GM18858 (cell line): ENCODE data around the gene SRSF12.
"Not testable (repeated sequence)": the region's sequence is repeated elsewhere in the genome, so short reads cannot be mapped to it uniquely, and the experiment has no call there.

Experiments
- ATAC-seq: cut with Tn5 transposase; IDR thresholded peaks from one replicate; pipeline ENCODE4 v1.9.1; 2021; ENCODE audit not compliant: unreplicated experiment

Gene SRSF12

DNA sequence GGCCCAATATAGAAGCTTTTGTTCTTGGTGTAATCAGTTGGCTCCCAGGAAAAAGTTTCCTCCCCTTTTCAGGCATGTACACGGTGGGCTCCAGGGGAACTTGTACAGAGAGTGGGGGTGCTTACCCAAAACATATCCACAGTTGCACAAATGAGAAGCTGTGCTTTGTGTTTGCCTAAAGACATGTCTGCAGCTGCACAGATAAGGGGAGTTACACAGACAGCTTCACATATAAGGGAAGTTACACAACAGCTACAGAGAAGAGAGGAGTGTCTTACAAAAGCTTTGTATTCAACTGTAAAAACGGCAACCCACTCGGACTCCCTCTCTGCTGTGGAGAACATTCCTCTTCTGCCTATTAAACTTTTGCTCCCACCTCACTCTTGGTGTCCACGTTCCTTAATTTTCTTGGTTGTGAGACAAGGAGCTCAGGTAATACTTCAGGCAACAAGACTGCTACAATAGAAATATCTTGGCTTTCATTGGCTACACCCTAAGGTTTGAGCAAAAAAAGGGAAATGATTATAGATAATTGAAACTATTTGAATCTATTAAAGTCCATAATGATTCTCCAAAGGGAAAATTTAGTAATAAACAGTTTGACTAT is 44.8 kb downstream of the SRSF12 start:
- ATAC-seq = no peak

DNA sequence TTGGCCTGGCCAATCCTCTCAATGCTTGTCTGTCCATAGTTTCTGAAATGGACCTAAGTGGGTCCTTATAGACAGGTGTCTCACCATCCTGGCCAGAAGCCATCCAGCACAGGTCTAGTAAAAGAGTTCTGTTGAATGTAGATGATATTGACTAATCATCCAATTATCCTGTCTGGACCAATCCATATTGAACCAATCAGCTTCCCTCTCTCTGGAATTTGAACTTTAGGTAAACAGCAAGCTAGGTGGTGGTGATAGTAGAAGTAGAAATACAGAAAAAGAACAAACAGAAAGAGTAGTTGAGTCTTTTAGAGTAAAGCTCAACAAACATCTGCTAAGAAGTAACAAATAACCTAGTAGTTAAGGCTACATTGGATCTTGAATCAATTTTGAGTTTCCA is 46.8 kb downstream of the SRSF12 start:
- ATAC-seq = no peak

DNA sequence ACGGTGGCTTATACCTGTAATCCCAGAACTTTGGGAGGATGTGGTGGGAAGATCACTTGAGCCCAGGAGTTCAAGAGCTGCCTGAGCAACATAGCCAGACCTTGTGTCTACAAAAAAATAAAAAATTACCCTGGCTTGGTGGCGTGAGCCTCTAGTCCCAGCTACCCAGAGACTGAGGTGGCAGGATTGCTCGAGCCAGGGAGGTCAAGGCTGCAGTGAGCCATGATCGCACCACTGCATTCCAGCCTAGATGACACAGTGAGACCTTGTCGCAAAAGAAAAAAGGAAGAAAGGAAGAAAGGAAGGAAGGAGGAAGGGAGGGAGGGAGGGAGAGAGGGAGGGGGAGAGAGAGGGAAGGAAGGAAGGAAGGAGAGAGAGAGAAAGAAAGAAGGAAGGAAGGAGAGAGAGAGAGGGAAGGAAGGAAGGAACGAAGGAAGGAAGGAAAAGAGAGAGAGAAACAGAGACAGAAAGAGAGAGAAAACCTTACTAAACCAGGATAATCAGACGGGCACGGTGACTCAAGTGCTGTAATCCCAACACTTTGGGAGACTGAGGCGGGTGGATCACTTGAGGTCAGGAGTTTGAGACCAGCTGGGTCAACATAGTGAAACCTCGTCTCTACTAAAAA is 48.2 kb downstream of the SRSF12 start:
- ATAC-seq = no peak

DNA sequence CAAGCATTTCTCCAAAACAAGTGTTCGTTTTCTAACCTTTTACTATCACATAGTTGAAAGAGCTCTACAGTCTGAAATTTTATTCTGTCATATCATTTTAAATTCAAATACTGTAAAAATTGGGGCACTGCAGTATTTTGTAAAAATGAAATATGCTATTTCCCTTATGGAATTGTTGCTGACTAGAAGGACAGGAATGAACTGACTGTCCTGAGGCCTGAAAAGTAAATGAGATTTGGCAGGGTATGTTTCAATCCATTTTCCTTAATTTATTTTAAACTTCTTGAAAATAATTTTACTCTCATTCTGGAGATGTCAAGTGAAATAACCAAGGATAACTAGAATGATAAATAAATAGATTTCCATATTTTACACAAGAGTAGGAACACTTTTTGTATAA is 49.2 kb downstream of the SRSF12 start:
- ATAC-seq = no peak

DNA sequence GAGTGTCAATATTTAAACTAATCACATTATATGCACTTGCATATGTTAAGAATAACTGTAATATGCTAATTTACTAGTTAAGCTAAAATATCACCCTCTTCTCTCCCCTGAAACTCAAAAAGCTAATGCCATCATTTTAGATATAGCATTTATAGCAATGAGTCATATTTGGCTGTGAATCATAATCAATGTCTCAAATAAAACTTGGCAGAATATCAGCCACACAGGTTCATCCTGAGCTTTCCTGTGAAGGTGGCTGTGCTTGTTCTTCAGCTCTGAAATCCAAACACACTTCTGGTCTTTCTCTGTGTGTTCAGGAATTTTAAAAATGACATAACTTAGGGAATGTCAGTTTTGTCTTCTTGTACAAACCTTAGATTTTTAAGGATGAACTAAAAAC is 50.1 kb downstream of the SRSF12 start:
- no peak for ATAC-seq

DNA sequence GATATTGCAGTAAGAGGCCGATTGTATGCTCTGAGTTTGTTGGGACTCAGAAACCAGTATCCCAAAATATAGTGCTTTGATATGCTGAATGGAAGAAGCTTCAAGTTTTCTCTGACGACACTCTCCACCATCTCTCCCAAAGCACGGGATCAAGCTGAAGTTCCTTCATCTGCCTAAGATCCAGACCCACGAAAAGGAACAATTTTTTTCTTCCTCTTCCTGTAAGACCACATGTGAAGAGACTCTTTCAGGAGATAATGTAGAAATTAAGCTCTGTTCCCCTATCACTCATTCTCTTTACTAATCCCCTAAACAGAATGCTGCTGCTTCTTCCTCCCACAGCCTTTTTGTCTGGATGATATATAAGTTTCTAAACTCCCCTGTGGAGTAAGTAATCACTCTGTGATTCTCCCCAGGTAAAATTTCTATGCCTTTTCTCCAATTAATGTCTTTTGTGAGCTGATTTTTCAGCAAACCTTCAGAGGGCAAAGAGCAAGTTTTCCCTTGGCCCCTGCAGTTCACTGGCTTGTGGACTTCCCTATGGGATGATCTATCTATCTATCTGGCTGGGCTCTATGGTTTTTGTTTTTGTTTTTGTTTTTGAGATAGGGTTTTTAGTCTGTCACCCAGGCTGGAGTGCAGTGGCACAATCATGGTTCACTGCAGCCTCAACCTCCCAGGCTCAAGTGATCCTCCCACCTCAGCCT is 50.8 kb downstream of the SRSF12 start:
- ATAC-seq = no peak

DNA sequence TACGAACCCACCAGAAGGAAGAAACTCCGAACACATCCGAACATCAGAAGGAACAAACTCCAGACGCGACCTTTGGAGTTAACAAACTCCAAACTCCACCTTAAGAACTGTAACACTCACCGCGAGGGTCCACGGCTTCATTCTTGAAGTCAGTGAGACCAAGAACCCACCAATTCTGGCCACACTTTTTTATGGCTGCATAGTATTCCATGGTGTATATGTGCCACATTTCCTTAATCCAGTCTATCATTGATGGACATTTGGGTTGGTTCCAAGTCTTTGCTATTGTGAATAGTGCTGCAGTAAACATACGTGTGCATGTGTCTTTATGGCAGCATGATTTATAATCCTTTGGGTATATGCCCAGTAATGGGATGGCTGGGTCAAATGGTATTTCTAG is 51.8 kb downstream of the SRSF12 start:
- ATAC-seq = not testable (repeated sequence)

DNA sequence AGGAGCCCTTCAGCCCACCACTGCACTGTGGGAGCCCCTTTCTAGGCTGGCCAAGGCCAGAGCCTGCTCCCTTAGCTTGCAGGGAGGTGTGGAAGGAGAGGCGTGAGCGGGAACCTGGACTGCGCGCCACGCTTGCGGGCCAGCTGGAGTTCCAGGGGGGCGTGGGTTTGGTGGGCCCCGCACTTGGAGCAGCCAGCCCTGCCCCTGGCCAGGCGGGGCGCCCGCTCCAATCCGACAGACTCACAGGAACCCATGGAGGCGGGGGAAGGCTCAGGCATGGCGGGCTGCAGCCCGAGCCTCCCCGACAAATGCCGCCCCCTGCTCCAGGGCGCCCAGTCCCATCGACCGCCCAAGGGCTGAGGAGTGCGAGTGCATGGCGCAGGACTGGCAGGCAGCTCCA is 52.9 kb downstream of the SRSF12 start:
- not testable (repeated sequence) for ATAC-seq

DNA sequence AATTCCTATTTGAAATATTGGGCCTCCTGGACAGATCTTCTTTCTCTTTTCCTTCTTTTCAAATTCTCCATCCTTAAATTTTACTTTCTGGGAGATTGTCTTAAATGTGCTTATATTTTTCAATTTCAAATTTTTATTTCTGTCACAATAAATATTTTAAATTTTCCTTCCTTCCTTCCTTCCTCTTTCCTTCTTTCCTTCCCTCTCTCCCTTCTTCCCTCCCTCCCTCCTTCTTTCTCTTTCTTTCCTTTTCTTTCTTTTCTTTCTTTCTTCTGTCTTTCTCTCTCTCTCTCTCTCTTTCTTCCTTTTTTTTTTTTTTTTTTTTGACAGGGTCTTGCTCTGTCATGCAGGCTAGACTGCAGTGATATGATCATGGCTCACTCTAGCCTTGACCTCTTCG is 54.0 kb downstream of the SRSF12 start:
- no peak for ATAC-seq

DNA sequence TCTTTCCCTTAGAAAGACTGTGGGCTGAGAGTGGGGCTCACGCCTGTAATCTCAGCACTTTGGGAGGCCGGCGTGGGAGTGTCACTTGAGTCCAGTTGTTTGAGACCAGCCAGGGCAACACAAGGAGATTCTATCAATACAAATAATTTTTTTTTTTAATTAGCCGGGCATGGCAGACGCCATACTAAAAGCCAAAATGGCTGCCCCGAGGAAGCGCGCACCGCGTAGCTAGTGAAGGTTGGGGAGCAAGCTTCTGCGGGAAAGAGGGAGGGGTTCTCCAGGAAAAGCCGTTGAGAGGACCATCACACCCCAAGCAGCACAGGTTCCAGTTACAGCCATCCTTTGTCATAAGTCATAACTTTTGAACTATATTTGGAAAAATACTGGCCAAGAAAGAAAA is 58.6 kb downstream of the SRSF12 start:
- ATAC-seq = no peak

DNA sequence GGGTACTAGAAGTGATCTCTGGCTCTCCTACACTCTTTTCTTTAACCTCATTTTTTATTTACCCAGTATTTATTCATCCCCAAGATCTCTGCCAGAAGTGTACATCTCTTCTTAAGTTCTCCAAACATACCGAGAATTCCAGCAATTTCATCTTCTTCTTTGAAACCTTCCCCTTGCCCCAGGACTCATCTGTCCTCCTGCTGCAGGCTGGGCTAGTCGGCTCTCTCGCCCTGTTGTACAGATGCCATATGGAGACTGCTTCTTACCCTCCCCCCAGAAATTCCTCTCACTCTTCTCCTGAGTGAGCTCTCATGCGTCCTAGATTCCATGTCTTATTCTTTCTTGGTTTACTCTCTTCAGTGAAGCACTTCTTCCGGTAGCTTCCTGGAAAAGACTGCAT is 59.2 kb downstream of the SRSF12 start:
- ATAC-seq = no peak

DNA sequence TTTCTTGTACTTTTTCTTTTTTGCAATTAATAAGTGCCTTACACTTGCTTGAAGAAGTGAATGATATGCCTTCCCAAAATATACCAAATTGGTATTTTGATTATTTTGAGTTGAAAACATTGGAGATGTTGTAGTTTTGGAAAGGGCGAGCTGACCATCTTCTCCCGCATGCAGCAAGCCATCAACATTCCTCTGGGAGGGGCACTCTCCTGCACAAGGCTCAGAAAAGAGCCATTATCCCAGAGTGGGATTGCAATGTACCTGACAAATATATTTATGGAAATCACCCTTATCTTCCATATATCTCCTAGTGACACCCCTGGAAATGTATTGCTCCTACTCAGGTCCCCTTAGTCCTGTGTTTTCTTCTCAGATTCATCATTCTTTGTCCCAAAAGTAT is 60.1 kb downstream of the SRSF12 start:
- ATAC-seq = no peak

DNA sequence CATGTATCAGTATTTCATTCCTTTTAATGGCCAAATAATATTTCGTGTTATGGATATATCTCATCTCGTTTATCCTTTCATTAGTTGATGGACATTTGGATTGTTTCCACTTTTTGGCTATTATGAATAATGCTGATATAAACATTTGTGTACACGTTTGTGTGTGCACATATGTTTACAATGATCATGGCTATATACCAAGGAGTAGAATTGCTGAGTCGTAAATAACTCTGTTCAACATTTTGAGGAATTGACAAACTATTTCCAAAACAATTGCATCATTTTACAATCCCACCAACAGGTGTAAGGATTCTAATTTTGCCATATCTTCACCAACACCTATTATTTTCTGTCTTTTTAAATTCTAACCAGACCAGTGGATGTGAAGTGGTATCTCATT is 63.7 kb downstream of the SRSF12 start:
- ATAC-seq = no peak

DNA sequence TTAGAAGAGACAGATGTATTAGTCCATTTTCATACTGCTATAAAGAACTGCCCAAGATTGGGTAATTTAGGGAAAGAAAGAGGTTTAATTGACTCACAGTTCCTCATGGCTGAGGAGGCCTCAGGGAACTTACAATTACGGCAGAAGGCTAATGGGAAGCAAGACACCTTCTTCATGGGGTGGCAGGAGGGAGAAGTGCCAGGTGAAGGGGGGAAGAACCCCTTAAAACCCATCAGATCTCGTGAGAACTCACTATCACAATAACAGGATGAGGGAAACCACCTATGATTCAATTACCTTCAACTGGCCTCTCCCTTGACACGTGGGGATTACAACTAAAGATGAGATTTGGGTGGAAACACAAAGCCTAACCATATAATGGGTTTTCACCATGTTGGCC is 66.2 kb downstream of the SRSF12 start:
- ATAC-seq = no peak

DNA sequence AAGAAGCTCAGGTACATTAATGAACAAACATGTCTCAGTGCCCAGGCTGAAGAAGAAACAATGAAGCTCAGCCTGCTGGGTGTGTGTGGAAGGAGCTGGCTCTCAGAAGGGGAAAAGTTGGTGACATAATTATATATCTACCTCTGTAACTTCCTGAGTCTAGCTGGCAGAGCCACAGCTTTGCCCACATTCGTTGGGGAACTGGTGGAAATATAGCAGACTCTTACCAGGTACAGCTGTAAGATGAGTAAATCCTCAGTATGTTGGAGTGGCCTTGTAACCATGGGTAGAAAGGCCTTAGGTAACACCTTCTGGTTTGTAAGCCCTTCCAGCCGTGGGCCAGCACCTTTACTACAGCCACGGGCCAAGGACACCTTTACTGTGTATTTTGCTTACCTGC is 67.2 kb downstream of the SRSF12 start:
- ATAC-seq = no peak

DNA sequence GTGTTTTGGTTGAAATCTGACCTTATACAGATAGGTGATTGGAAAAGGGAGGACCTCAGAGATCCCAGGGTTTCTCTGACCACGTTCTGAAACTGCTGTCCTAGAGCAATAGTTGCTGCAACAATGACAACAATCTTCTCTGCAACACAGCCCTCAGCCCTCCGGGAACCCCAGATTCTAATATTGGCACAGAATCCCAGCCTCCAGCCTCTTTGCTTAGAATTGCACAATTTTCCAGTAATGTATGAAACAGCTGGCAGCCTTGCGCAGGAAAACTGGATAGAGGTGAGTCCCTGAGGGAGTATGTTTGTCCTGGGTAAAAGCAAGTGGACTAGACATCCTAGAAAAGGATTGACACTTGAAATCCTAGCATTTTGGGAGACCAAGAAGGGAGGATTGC is 67.7 kb downstream of the SRSF12 start:
- ATAC-seq = no peak

DNA sequence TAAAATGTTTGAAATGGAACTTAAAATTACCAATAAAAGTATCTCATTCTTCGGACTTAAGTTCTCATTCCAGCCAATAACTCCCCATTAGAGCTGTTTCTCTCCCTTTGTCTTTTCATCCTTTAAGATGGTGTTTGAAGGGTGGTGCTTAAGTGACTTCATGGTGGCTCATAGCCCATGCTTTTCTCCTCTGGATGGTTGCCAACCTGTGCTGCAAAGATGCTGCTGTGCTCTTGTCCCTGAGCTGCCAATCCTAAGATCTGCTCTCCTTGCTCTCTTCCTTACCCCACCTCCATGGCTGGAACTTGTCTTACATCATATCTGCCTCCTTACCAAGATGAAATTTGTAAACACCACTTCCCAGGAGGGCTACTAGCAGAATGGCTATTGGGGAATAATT is 68.9 kb downstream of the SRSF12 start:
- ATAC-seq = no peak

DNA sequence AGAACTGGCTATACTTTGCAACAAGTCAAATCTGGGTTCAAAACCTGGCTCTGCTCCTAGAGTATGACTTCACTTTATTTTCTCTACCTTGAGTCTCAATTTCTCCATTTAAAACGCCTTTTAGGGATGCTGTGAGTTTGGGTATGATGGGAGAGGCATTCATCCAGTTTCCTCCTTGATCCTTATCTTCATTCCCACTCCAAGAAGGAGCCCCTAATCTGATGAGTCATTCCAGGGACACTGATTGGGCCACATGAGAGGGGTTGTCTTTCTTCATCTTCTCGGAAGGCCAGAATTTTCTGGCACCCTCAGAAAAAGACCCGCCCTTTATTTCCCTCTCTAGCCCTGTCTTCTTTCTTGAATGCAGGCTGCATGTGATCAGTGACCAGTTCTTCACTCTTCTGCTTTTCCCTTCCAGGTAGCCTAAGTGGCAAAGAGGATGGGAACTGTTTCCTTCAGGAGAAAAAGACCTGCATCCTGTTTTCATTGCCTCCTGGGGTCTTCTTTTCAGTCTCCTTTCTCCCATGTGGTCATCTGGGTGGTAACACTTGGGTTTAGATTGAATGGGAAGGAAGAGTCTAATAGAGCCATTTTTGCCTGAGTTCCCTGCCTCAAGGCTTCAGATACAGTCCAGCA is 69.5 kb downstream of the SRSF12 start:
- no peak for ATAC-seq

DNA sequence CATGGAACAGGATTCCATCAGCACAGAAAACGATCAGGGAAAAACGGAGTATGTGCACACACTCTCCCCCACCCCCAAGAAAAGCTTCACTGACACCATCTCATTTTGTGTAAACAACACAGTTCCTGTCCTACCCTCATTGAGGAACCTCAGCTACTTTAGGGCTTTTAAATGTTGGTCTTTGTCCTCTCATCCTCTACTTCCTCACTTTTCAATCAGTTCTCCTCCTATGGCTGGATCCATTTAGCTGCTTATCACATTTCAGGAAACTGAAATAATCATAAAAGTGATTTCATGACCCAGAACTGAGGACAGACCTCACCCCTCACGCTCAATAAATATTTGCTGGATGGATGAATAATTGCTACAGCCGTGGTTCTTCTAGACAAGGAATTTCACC is 70.4 kb downstream of the SRSF12 start:
- no peak for ATAC-seq
